GM23338 (cell line): Measurements from ENCODE around the gene TMUB2. TPM values are rescaled to one million over a fixed set of nuclear protein-coding genes. Genes with fewer than 3 reads are reported as not detected.

Experiments used
- ATAC-seq: fragments of 200-7000 bp; cut with Tn5 transposase; 3 replicates; pipeline ENCODE4 v1.9.1; 2020
- DNase-seq: peaks from one replicate; pipeline ENCODE4 v3.0.0-alpha.2; 2015; ENCODE audit warnings: low spot score
- H2AFZ ChIP-seq: fragments of 200-600 bp; sonication (generic); 2 replicates; pipeline ENCODE4 v1.8.0; 2016; ENCODE audit warnings: antibody characterized with exemption, mild to moderate bottlenecking, moderate library complexity
- H3F3A ChIP-seq: fragments of 200-600 bp; sonication (generic); replicated peaks from 2 replicates; pipeline ENCODE4 v1.8.0; 2017; ENCODE audit warnings: antibody characterized with exemption, mixed run types, low read depth
- H3K27ac ChIP-seq: fragments of 200-600 bp; sonication (generic); 2 replicates; pipeline ENCODE4 v1.6.1; 2016; ENCODE audit warnings: low read depth
- H3K27me3 ChIP-seq: fragments of 200-600 bp; sonication (generic); 2 replicates; pipeline ENCODE4 v1.8.0; 2016; ENCODE audit warnings: mild to moderate bottlenecking, mixed run types, moderate library complexity; ENCODE audit not compliant: insufficient read depth
- H3K36me3 ChIP-seq: fragments of 200-600 bp; sonication (generic); 2 replicates; pipeline ENCODE4 v1.8.0; 2016; ENCODE audit warnings: mild to moderate bottlenecking; ENCODE audit not compliant: insufficient read depth
- H3K4me1 ChIP-seq: fragments of 200-600 bp; sonication (generic); 2 replicates; pipeline ENCODE4 v1.8.0; 2016; ENCODE audit warnings: mild to moderate bottlenecking, moderate library complexity; ENCODE audit not compliant: insufficient read depth
- H3K4me2 ChIP-seq: fragments of 200-600 bp; sonication (generic); 2 replicates; pipeline ENCODE4 v1.7.1; 2017; ENCODE audit warnings: mixed run types
- H3K4me3 ChIP-seq: fragments of 200-600 bp; sonication (generic); 2 replicates; pipeline ENCODE4 v1.6.1; 2016; ENCODE audit warnings: mixed run types
- H3K79me2 ChIP-seq: fragments of 200-600 bp; sonication (generic); replicated peaks from 2 replicates; pipeline ENCODE4 v1.8.0; 2017; ENCODE audit warnings: mild to moderate bottlenecking; ENCODE audit not compliant: insufficient read depth
- H3K9me2 ChIP-seq: fragments of 200-600 bp; sonication (generic); 2 replicates; pipeline ENCODE4 v1.8.0; 2017; ENCODE audit not compliant: insufficient read depth
- H4K20me1 ChIP-seq: fragments of 200-600 bp; sonication (generic); replicated peaks from 2 replicates; pipeline ENCODE4 v1.8.0; 2017; ENCODE audit warnings: mild to moderate bottlenecking; ENCODE audit not compliant: insufficient read depth
- H3K27ac Mint-ChIP-seq: 2 replicates; pipeline ENCODE4 v1.8.0; 2020; ENCODE audit warnings: inconsistent platforms, mild to moderate bottlenecking, moderate library complexity, mixed read lengths
- H3K27me3 Mint-ChIP-seq: 3 replicates; pipeline ENCODE4 v1.8.0; 2022; ENCODE audit warnings: low read depth, mild to moderate bottlenecking, moderate library complexity, mixed read lengths, inconsistent platforms; ENCODE audit not compliant: insufficient read depth, poor library complexity
- H3K36me3 Mint-ChIP-seq: 3 replicates; pipeline ENCODE4 v1.8.0; 2021; ENCODE audit warnings: low read depth, mild to moderate bottlenecking, inconsistent platforms, moderate library complexity, mixed read lengths
- H3K4me1 Mint-ChIP-seq: 3 replicates; pipeline ENCODE4 v1.8.0; 2020; ENCODE audit warnings: mild to moderate bottlenecking, inconsistent platforms, mixed read lengths
- H3K4me3 Mint-ChIP-seq: 3 replicates; pipeline ENCODE4 v1.8.0; 2021; ENCODE audit warnings: moderate library complexity, mild to moderate bottlenecking, inconsistent platforms, mixed read lengths
- H3K9me3 Mint-ChIP-seq: 3 replicates; pipeline ENCODE4 v1.8.0; 2020; ENCODE audit warnings: moderate library complexity, mild to moderate bottlenecking, inconsistent platforms, mixed read lengths
- EZH2 ChIP-seq: fragments of 200-600 bp; sonication (generic); IDR thresholded peaks from one replicate; pipeline ENCODE4 v1.8.0; 2017; ENCODE audit warnings: antibody characterized with exemption, mild to moderate bottlenecking, low read depth; ENCODE audit not compliant: unreplicated experiment
- EZH2phosphoT487 ChIP-seq: fragments of 200-600 bp; sonication (generic); IDR thresholded peaks from one replicate; pipeline ENCODE4 v1.8.1; 2018; ENCODE audit warnings: antibody characterized with exemption; ENCODE audit not compliant: unreplicated experiment
- JUNB ChIP-seq: IDR thresholded peaks from one replicate; pipeline ENCODE4 v1.6.1; 2016; ENCODE audit warnings: antibody characterized with exemption; ENCODE audit not compliant: unreplicated experiment
- NANOG ChIP-seq: IDR thresholded peaks from 2 replicates; pipeline ENCODE4 v1.6.1; 2016; ENCODE audit warnings: antibody characterized with exemption, borderline replicate concordance
- POLR2AphosphoS5 ChIP-seq: IDR thresholded peaks from 2 replicates; pipeline ENCODE4 v1.6.1; 2016; ENCODE audit warnings: antibody characterized with exemption, low read depth
- STAT1 ChIP-seq: IDR thresholded peaks from one replicate; pipeline ENCODE4 v1.6.1; 2016; ENCODE audit warnings: antibody characterized with exemption; ENCODE audit not compliant: unreplicated experiment
- ZNF114 ChIP-seq: fragments of 250-450 bp; sonication (Bioruptor Pico); IDR thresholded peaks from 2 replicates; pipeline ENCODE4 v1.5.0; 2020; ENCODE audit warnings: mild to moderate bottlenecking, moderate library complexity
- ZNF331 ChIP-seq: fragments of 250-450 bp; sonication (Bioruptor Pico); IDR thresholded peaks from 2 replicates; pipeline ENCODE4 v1.5.0; 2020; ENCODE audit warnings: low read depth, mild to moderate bottlenecking, moderate library complexity
- ZNF462 ChIP-seq: fragments of 250-450 bp; sonication (Bioruptor Pico); IDR thresholded peaks from 2 replicates; pipeline ENCODE4 v1.5.0; 2020; ENCODE audit warnings: mild to moderate bottlenecking, moderate library complexity
- polyA plus RNA-seq: library from polyadenylated mRNA; unstranded; fragments of >200 nt; fragmentation: Nextera tagmentation; extraction: Ambion mirVana; gene quantifications from 2 replicates; pipeline ENCODE4 v1.2.1, GENCODE V29; 2016
- total RNA-seq: library from RNA; depleted of rRNA; stranded (reverse); fragments of >200 nt; shearing (Covaris generic); gene quantifications from 2 replicates; pipeline ENCODE4 v1.2.3, GENCODE V29; 2014
- TF ChIP-seq, protein P1 (sequence below): IDR thresholded peaks from one replicate; pipeline ENCODE4 v1.6.1; 2018; ENCODE audit warnings: antibody characterized with exemption; ENCODE audit not compliant: unreplicated experiment

The TMUB2 gene
- total and polyA plus RNA-seq, 2 experiments from 2014 or later = 16.5 to 20.8 TPM

DNA sequence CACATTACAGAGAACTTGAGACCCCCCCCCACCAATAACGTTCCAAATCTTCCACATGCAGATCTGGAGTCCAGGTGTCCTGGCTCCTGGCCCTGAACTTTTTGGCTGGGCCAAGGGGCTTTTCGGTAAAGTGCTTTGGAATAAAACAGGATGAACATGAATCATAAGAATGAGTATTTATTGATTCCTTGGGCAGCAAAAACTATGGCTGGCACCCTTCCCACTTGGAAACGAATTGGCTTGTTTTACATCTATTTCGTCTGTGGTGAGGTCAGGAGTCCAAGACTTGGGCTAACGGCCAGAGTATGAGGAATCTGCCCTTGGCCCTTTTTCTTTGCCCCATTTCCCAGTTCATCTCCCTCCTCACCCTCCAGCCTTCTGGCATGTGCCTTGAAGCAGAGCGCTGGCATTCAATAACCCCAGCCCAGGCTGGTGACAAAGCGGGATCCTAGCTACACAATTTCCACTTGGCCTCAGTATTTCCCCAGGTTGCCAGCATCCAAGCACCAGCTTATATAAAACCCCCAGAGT, 36.8 kb downstream of the TMUB2 start:
- TF ChIP-seq NANOG (no peak), ZNF114 (CRISPR knock-in tag) (no peak), STAT1 (no peak), ZNF462 (CRISPR knock-in tag) (no peak), POLR2AphosphoS5 (no peak), EZH2 (no peak), ZNF331 (CRISPR knock-in tag) (no peak), JUNB (no peak), EZH2phosphoT487 (no peak)
- TF ChIP-seq, protein P1, sequence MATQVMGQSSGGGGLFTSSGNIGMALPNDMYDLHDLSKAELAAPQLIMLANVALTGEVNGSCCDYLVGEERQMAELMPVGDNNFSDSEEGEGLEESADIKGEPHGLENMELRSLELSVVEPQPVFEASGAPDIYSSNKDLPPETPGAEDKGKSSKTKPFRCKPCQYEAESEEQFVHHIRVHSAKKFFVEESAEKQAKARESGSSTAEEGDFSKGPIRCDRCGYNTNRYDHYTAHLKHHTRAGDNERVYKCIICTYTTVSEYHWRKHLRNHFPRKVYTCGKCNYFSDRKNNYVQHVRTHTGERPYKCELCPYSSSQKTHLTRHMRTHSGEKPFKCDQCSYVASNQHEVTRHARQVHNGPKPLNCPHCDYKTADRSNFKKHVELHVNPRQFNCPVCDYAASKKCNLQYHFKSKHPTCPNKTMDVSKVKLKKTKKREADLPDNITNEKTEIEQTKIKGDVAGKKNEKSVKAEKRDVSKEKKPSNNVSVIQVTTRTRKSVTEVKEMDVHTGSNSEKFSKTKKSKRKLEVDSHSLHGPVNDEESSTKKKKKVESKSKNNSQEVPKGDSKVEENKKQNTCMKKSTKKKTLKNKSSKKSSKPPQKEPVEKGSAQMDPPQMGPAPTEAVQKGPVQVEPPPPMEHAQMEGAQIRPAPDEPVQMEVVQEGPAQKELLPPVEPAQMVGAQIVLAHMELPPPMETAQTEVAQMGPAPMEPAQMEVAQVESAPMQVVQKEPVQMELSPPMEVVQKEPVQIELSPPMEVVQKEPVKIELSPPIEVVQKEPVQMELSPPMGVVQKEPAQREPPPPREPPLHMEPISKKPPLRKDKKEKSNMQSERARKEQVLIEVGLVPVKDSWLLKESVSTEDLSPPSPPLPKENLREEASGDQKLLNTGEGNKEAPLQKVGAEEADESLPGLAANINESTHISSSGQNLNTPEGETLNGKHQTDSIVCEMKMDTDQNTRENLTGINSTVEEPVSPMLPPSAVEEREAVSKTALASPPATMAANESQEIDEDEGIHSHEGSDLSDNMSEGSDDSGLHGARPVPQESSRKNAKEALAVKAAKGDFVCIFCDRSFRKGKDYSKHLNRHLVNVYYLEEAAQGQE = no peak
- H3K9me3 Mint-ChIP-seq = no peaks in the 10 kb centered on the region
- peaks cover 2% of the 10 kb centered on the region; the same call in 1 of the 3 replicates for H3K36me3 Mint-ChIP-seq
- Histone ChIP-seq H3K27me3 (peaks cover 11% of the 10 kb centered on the region; the same call in 1 of the 2 replicates), H2AFZ (no peak overlapping the region), H4K20me1 (no peaks in the 10 kb centered on the region), H3K79me2 (peaks cover 11% of the 10 kb centered on the region; the same call in 1 of the 2 replicates), H3K9me2 (no peaks in the 10 kb centered on the region), H3K36me3 (no peaks in the 10 kb centered on the region), H3K4me2 (no peak overlapping the region), H3K4me1 (peaks cover 7% of the 10 kb centered on the region), H3K27ac (no peak overlapping the region), H3F3A (peaks cover 12% of the 10 kb centered on the region), H3K4me3 (no peak overlapping the region)
- no peak overlapping the region for H3K27ac Mint-ChIP-seq
- no peak for ATAC-seq
- no peak for DNase-seq
- H3K27me3 Mint-ChIP-seq = peaks cover 13% of the 10 kb centered on the region
- H3K4me3 Mint-ChIP-seq = no peak overlapping the region; the same call in 2 of the 3 replicates
- peaks cover 10% of the 10 kb centered on the region; the same call in 2 of the 3 replicates for H3K4me1 Mint-ChIP-seq
